GM12878 (cell line): Measurements from ENCODE around the gene C19orf47. TPM values are rescaled to one million over a fixed set of nuclear protein-coding genes. Genes with fewer than 3 reads are reported as not detected.

Source experiments
- ATAC-seq: fragments of 200-7000 bp; cut with Tn5 transposase; 3 replicates; pipeline ENCODE4 v1.9.1; 2020; ENCODE audit warnings: mild to moderate bottlenecking, moderate library complexity
- BruUV-seq: library from RNA; stranded (reverse); fragments of 400-500 nt; replicated peaks from 2 replicates; lab custom pipeline; 2021; lab: Mats Ljungman, UMichigan
- CTCF ChIA-PET: fragments of 300-600 bp; sonication (Branson Sonifier 250); formaldehyde crosslinking; extraction: SDS; loops from one replicate; lab custom pipeline; 2021; ENCODE audit warnings: inconsistent platforms; lab: Yijun Ruan, JAX
- POLR2A ChIA-PET: fragments of 350-600 bp; formaldehyde crosslinking; extraction: SDS; loops from one replicate; lab custom pipeline; 2021; ENCODE audit warnings: inconsistent platforms; lab: Charles Lee
- RAD21 ChIA-PET: fragments of 300-600 bp; sonication (Branson Sonifier 250); formaldehyde crosslinking; loops from one replicate; lab custom pipeline; 2023; ENCODE audit warnings: antibody characterized with exemption; ENCODE audit not compliant: unreplicated experiment; lab: Charles Lee
- SMC1A ChIA-PET: fragments of 300-600 bp; sonication (Branson Sonifier 250); formaldehyde crosslinking; loops from one replicate; lab custom pipeline; 2023; ENCODE audit not compliant: unreplicated experiment, uncharacterized antibody; lab: Charles Lee
- DNase-seq: peaks from one replicate; pipeline ENCODE4 v3.0.0-alpha.2; 2011; ENCODE audit warnings: low read depth, low spot score
- FAIRE-seq: peaks from 3 replicates; lab custom pipeline; 2011; peaks lifted over from hg19 to GRCh38; lab: Jason Lieb, UNC
- H2AFZ ChIP-seq: 2 replicates; pipeline ENCODE4 v1.6.0; 2011; ENCODE audit warnings: low read depth, low read length, control low read depth; ENCODE audit not compliant: control insufficient read depth
- H3K27ac ChIP-seq: 2 replicates; pipeline ENCODE4 v1.5.1; 2011; ENCODE audit warnings: control low read depth; ENCODE audit not compliant: control insufficient read depth, insufficient read depth
- H3K27me3 ChIP-seq, 2 experiments: replicated peaks in 1 of 2; 2 replicates each; pipeline versions ENCODE4 v1.6.0 to v1.6.1; 2011; ENCODE audit warnings: low read length in 1 of 2; ENCODE audit not compliant: control insufficient read depth in 2 of 2, insufficient read depth in 2 of 2
- H3K36me3 ChIP-seq, 2 experiments: 2 replicates each; pipeline ENCODE4 v1.5.1; 2011; ENCODE audit warnings: low read length in 1 of 2; ENCODE audit not compliant: control insufficient read depth in 2 of 2, insufficient read depth in 2 of 2
- H3K4me1 ChIP-seq: 2 replicates; pipeline ENCODE4 v1.6.1; 2011; ENCODE audit warnings: mild to moderate bottlenecking, low read length, moderate library complexity, mixed read lengths; ENCODE audit not compliant: control insufficient read depth, insufficient read depth
- H3K4me2 ChIP-seq: 2 replicates; pipeline ENCODE4 v1.6.0; 2011; ENCODE audit warnings: control low read depth; ENCODE audit not compliant: control insufficient read depth, insufficient read depth
- H3K4me3 ChIP-seq: fragments of 200-600 bp; sonication (generic); 2 replicates; pipeline ENCODE4 v1.5.1; 2016
- H3K79me2 ChIP-seq: 2 replicates; pipeline ENCODE4 v1.6.0; 2011; ENCODE audit warnings: low read length; ENCODE audit not compliant: control insufficient read depth, insufficient read depth
- H3K9ac ChIP-seq: 2 replicates; pipeline ENCODE4 v1.8.0; 2011; ENCODE audit warnings: low read length, control low read depth, mixed read lengths; ENCODE audit not compliant: control insufficient read depth, insufficient read depth
- H3K9me3 ChIP-seq: replicated peaks from 3 replicates; pipeline ENCODE4 v1.5.1; 2011; ENCODE audit warnings: mild to moderate bottlenecking, low read length; ENCODE audit not compliant: control insufficient read depth, insufficient read depth
- H4K20me1 ChIP-seq: 2 replicates; pipeline ENCODE4 v1.6.0; 2011; ENCODE audit not compliant: control insufficient read depth, insufficient read depth
- CBX3 ChIP-seq: fragments of 200-600 bp; sonication (generic); IDR thresholded peaks from 2 replicates; pipeline ENCODE4 v1.6.1; 2016; ENCODE audit warnings: low read depth, borderline replicate concordance
- CEBPZ ChIP-seq: fragments of 150-350 bp; IDR thresholded peaks from 2 replicates; pipeline ENCODE4 v1.6.1; 2016; ENCODE audit warnings: low read depth, low read length
- CHD1 ChIP-seq: IDR thresholded peaks from 2 replicates; pipeline ENCODE4 v1.6.1; 2012; ENCODE audit warnings: low read depth, low read length, improper control_type of control experiment
- FOS ChIP-seq: IDR thresholded peaks from 3 replicates; pipeline ENCODE4 v1.6.1; 2011; ENCODE audit warnings: borderline replicate concordance; ENCODE audit not compliant: insufficient read length; ENCODE audit errors: extremely low read depth
- HDAC2 ChIP-seq: fragments of 200-600 bp; sonication (generic); IDR thresholded peaks from 2 replicates; pipeline ENCODE4 v1.6.1; 2017
- KLF5 ChIP-seq: fragments of 450-650 bp; IDR thresholded peaks from 2 replicates; pipeline ENCODE4 v1.6.1; 2014; ENCODE audit warnings: mild to moderate bottlenecking; ENCODE audit not compliant: partially characterized antibody
- MYC ChIP-seq: IDR thresholded peaks from 2 replicates; pipeline ENCODE4 v1.6.1; 2011; ENCODE audit warnings: mild to moderate bottlenecking, low read length, moderate library complexity, inconsistent platforms; ENCODE audit not compliant: insufficient read depth, insufficient replicate concordance, insufficient read length, severe bottlenecking
- NFXL1 ChIP-seq: fragments of 450-650 bp; IDR thresholded peaks from 2 replicates; pipeline ENCODE4 v1.6.1; 2017; ENCODE audit warnings: antibody characterized with exemption, mild to moderate bottlenecking, borderline replicate concordance
- REST ChIP-seq: IDR thresholded peaks from 2 replicates; pipeline ENCODE4 v1.6.1; 2012; ENCODE audit warnings: mild to moderate bottlenecking, low read depth, low read length
- SREBF1 ChIP-seq: IDR thresholded peaks from 2 replicates; pipeline ENCODE4 v1.6.1; 2012; ENCODE audit warnings: mild to moderate bottlenecking, low read length
- TARDBP ChIP-seq: IDR thresholded peaks from 2 replicates; pipeline ENCODE4 v1.6.1; 2016; ENCODE audit warnings: borderline replicate concordance
- WGBS: methylation state at CpG from one replicate; pipeline ENCODE4 v1.1.6; 2016; ENCODE audit warnings: low lambda C conversion rate; ENCODE audit not compliant: insufficient replicate concordance, insufficient coverage; ENCODE audit errors: missing lambda C conversion rate; 5-methylcytosine and 5-hydroxymethylcytosine counted together
- in situ Hi-C: fragments of 300-500 bp; cut with MboI; formaldehyde crosslinking; loops from 9 replicates; pipeline ENCODE4 v1.14.3; 2018; ENCODE audit warnings: mixed read lengths
- intact Hi-C: fragments of 100-400 bp; cut with micrococcal nuclease; formaldehyde crosslinking; loops from one replicate; pipeline ENCODE4 v1.14.2; 2022; ENCODE audit not compliant: unreplicated experiment
- polyA plus RNA-seq, 11 experiments: library from polyadenylated mRNA; depleted of rRNA in 4 of 11; unstranded in 6 of 11; stranded (reverse) in 5 of 11; fragments of >200 nt; fragmentation: Nextera tagmentation in 4 of 11; fragmentation: Illumina TruSeq in 1 of 11; extraction: Ambion mirVana in 4 of 11; extraction: Trizol in 1 of 11; gene quantifications; 1 replicate in 1 of 11; 2 replicates in 10 of 11; pipeline versions ENCODE4 v1.2.1 to v1.2.3, GENCODE V29; 2011 to 2016; ENCODE audit warnings: inconsistent platforms in 2 of 11, missing spikeins in 2 of 11, low read depth in 1 of 11
- total RNA-seq, 4 experiments: library from RNA; depleted of rRNA in 3 of 4; stranded (reverse); fragments of >200 nt in 3 of 4; fragmentation: Illumina TruSeq in 1 of 4; extraction: Trizol in 1 of 4; gene quantifications; 2 replicates each; pipeline versions ENCODE4 v1.2.1 to v1.2.3, GENCODE V29; 2013 to 2021

The C19orf47 gene
- total and polyA plus RNA-seq, 10 of the 15 experiments (the other 5 are each of a cell fraction or from before 2014, with no cell fraction given), result 0.11 to 29.1 (median 20.2) TPM

- no peak for TF ChIP-seq MYC
- TF ChIP-seq FOS, result no peak
- no peak for TF ChIP-seq KLF5
- no peak for TF ChIP-seq HDAC2
- Histone ChIP-seq H3K4me1 (no peaks in the 10 kb centered on the region), H3K79me2 (no peaks in the 10 kb centered on the region), H3K9me3 (no peaks in the 10 kb centered on the region), H4K20me1 (no peaks in the 10 kb centered on the region), H2AFZ (no peak overlapping the region), H3K4me3 (no peak overlapping the region), H3K9ac (no peak overlapping the region), H3K27me3 (no peaks in the 10 kb centered on the region), H3K27ac (no peak overlapping the region), H3K4me2 (no peak overlapping the region), H3K36me3 (peaks cover 21 to 27% of the 10 kb centered on the region in 2 experiments; a peak in 3 of 4 replicates)
- in situ Hi-C loops (no loop called here), intact Hi-C loops (no loop called here)
- no TSS peak for BruUV-seq
- CTCF ChIA-PET, result no interaction called here
- 96% methylated on average over 27 of the region's 27 CpGs for WGBS
- RAD21 ChIA-PET, result no interaction called here
- SMC1A ChIA-PET, result no interaction called here
- POLR2A ChIA-PET, result no interaction called here
- ATAC-seq, result no peak
- no peak for DNase-seq
- FAIRE-seq, result no peak
Measured at GRCh38 chr19:40321566-40322270, 26.5 kb downstream of the C19orf47 start.

- Histone ChIP-seq H4K20me1 (no peaks in the 10 kb centered on the region), H3K27ac (no peak overlapping the region), H3K9me3 (no peaks in the 10 kb centered on the region), H3K4me3 (no peak overlapping the region), H3K27me3 (no peaks in the 10 kb centered on the region), H3K9ac (no peak overlapping the region), H2AFZ (no peak overlapping the region), H3K79me2 (no peaks in the 10 kb centered on the region), H3K4me2 (no peak overlapping the region), H3K36me3 (peaks cover 21 to 25% of the 10 kb centered on the region in 2 experiments; a peak in 3 of 4 replicates), H3K4me1 (no peaks in the 10 kb centered on the region)
- WGBS, result 93% methylated on average over 14 of the region's 18 CpGs
- in situ Hi-C loops, result no loop called here
- ATAC-seq, result no peak
- FAIRE-seq, result no peak
- SMC1A ChIA-PET, result no interaction called here
- DNase-seq, result no peak
- POLR2A ChIA-PET, result no interaction called here
- intact Hi-C loops, result no loop called here
- BruUV-seq, result no TSS peak
- CTCF ChIA-PET, result no interaction called here
- RAD21 ChIA-PET, result no interaction called here
- no peak for TF ChIP-seq CEBPZ
- no peak for TF ChIP-seq CBX3
- TF ChIP-seq NFXL1, result no peak
- no peak for TF ChIP-seq CHD1
- no peak for TF ChIP-seq SREBF1
- TF ChIP-seq REST, result no peak
- no peak for TF ChIP-seq TARDBP
Measured at GRCh38 chr19:40321076-40321475, 27.1 kb downstream of the C19orf47 start.
